Fibroblast of lung (primary cell): ENCODE results near the gene JPH3.

ENCODE experiments used
- EZH2 ChIP-seq: IDR thresholded peaks from 2 replicates; pipeline ENCODE4 v1.5.1; 2012; ENCODE audit warnings: low read length, control low read depth, mild to moderate bottlenecking; ENCODE audit errors: missing control alignments
- TF ChIP-seq, protein P1 (sequence below), 2 donors: IDR thresholded peaks in 1 of 2; conservative IDR thresholded peaks in 1 of 2; 1 replicate in 1 of 2; 2 replicates in 1 of 2; pipeline ENCODE4 v1.5.1; 2011 to 2012; ENCODE audit warnings: low read length in 2 of 2, control low read depth in 1 of 2, inconsistent platforms in 1 of 2, low read depth in 1 of 2, mild to moderate bottlenecking in 1 of 2

- TF ChIP-seq, protein P1, sequence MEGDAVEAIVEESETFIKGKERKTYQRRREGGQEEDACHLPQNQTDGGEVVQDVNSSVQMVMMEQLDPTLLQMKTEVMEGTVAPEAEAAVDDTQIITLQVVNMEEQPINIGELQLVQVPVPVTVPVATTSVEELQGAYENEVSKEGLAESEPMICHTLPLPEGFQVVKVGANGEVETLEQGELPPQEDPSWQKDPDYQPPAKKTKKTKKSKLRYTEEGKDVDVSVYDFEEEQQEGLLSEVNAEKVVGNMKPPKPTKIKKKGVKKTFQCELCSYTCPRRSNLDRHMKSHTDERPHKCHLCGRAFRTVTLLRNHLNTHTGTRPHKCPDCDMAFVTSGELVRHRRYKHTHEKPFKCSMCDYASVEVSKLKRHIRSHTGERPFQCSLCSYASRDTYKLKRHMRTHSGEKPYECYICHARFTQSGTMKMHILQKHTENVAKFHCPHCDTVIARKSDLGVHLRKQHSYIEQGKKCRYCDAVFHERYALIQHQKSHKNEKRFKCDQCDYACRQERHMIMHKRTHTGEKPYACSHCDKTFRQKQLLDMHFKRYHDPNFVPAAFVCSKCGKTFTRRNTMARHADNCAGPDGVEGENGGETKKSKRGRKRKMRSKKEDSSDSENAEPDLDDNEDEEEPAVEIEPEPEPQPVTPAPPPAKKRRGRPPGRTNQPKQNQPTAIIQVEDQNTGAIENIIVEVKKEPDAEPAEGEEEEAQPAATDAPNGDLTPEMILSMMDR (conservative IDR thresholded peaks at IDR 0.05 in 1 of 2, IDR thresholded peaks at IDR 0.05 in 1 of 2; ENCODE audit: low read depth in 1 of 2, low read length in 2 of 2), result no peak
- TF ChIP-seq EZH2, result no peak
These were observed 122.4 kb downstream of the JPH3 start for GRCh38 chr16:87724490-87725291.
